Thoracic aorta (tissue), 2 donors: ENCODE measurements around the gene RIPK3. TPM values are rescaled to one million over a fixed set of nuclear protein-coding genes. Genes with fewer than 3 reads are reported as not detected.

Source experiments
- ATAC-seq: fragments of 150-250 bp; one replicate; pipeline ENCODE4 v1.8.0; 2017; ENCODE audit warnings: low read depth; ENCODE audit not compliant: insufficient number of reproducible peaks, low FRiP score
- DNase-seq: peaks from one replicate; pipeline ENCODE4 v3.0.0-alpha.2; 2020; ENCODE audit warnings: low spot score
- H3K27ac ChIP-seq, 2 donors: fragments of 200-600 bp; sonication (generic); 1 replicate in 1 of 2; 2 replicates in 1 of 2; pipeline ENCODE4 v1.5.1; 2016; ENCODE audit warnings: mild to moderate bottlenecking in 2 of 2, moderate library complexity in 2 of 2
- H3K27me3 ChIP-seq: fragments of 200-600 bp; sonication (generic); replicated peaks from 2 replicates; pipeline ENCODE4 v1.6.0; 2016; ENCODE audit warnings: mild to moderate bottlenecking; ENCODE audit not compliant: insufficient read depth
- H3K36me3 ChIP-seq: fragments of 200-600 bp; sonication (generic); one replicate; pipeline ENCODE4 v1.5.1; 2016
- H3K4me1 ChIP-seq, 2 donors: fragments of 200-600 bp; sonication (generic); 1 replicate in 1 of 2; 2 replicates in 1 of 2; pipeline versions ENCODE4 v1.5.1 to v1.6.0; 2016; ENCODE audit warnings: low read depth in 2 of 2, mild to moderate bottlenecking in 1 of 2; ENCODE audit not compliant: control insufficient read depth in 1 of 2
- H3K4me3 ChIP-seq: fragments of 200-600 bp; sonication (generic); 2 replicates; pipeline ENCODE4 v1.5.1; 2016; ENCODE audit warnings: mild to moderate bottlenecking
- H3K9me3 ChIP-seq: fragments of 200-600 bp; sonication (generic); 2 replicates; pipeline ENCODE4 v1.5.1; 2016
- CTCF ChIP-seq: fragments of 200-600 bp; sonication (generic); IDR thresholded peaks from one replicate; pipeline ENCODE4 v1.5.1; 2019; ENCODE audit warnings: antibody characterized with exemption
- total RNA-seq, 2 donors: library from RNA; depleted of rRNA; stranded (reverse); fragments of >200 nt; gene quantifications; one replicate each; pipeline versions ENCODE4 v1.1.0 to v1.2.3, GENCODE V29; 2016

RIPK3 gene
- total RNA-seq, 2 donors from 2014 or later = 6.8 to 17.9 TPM

GRCh38 chr14:24325963-24326362 is 13.8 kb downstream of the RIPK3 start:
- no peak for ATAC-seq
- no peak overlapping the region for H3K27ac ChIP-seq
- H3K36me3 ChIP-seq = no peaks in the 10 kb centered on the region
- no peak overlapping the region for H3K4me3 ChIP-seq
- H3K4me1 ChIP-seq = no peaks in the 10 kb centered on the region
- no peak for TF ChIP-seq CTCF
- no peaks in the 10 kb centered on the region for H3K9me3 ChIP-seq
- no peak for DNase-seq
- H3K27me3 ChIP-seq = no peaks in the 10 kb centered on the region

- no peak overlapping the region for H3K27ac ChIP-seq
- no peaks in the 10 kb centered on the region for H3K36me3 ChIP-seq
- TF ChIP-seq CTCF = no peak
- no peak overlapping the region for H3K4me3 ChIP-seq
- no peaks in the 10 kb centered on the region for H3K9me3 ChIP-seq
- ATAC-seq = no peak
- no peak for DNase-seq
- no peaks in the 10 kb centered on the region for H3K27me3 ChIP-seq
- no peaks in the 10 kb centered on the region for H3K4me1 ChIP-seq
Observed at GRCh38 chr14:24325041-24325530, 14.7 kb downstream of the RIPK3 start.

GRCh38 chr14:24324024-24324423 is 15.8 kb downstream of the RIPK3 start:
- H3K36me3 ChIP-seq = no peaks in the 10 kb centered on the region
- no peak for TF ChIP-seq CTCF
- DNase-seq (no peak), ATAC-seq (no peak)
- H3K27me3 ChIP-seq = no peaks in the 10 kb centered on the region
- no peaks in the 10 kb centered on the region for H3K4me1 ChIP-seq
- no peak overlapping the region for H3K4me3 ChIP-seq
- H3K9me3 ChIP-seq = no peaks in the 10 kb centered on the region
- H3K27ac ChIP-seq = no peak overlapping the region

- no peak overlapping the region for H3K27ac ChIP-seq
- H3K9me3 ChIP-seq = no peaks in the 10 kb centered on the region
- no peaks in the 10 kb centered on the region for H3K4me1 ChIP-seq
- no peak for ATAC-seq
- H3K27me3 ChIP-seq = no peaks in the 10 kb centered on the region
- no peak for TF ChIP-seq CTCF
- H3K4me3 ChIP-seq = no peak overlapping the region
- no peak for DNase-seq
- no peaks in the 10 kb centered on the region for H3K36me3 ChIP-seq
Observed at GRCh38 chr14:24323341-24323740, 16.4 kb downstream of the RIPK3 start.

GRCh38 chr14:24322672-24323071 is 17.1 kb downstream of the RIPK3 start:
- Histone ChIP-seq H3K27me3 (no peaks in the 10 kb centered on the region), H3K9me3 (no peaks in the 10 kb centered on the region), H3K4me1 (no peaks in the 10 kb centered on the region), H3K36me3 (no peaks in the 10 kb centered on the region), H3K27ac (no peak overlapping the region), H3K4me3 (no peak overlapping the region)
- TF ChIP-seq CTCF = no peak
- no peak for DNase-seq
- no peak for ATAC-seq
